NT2/D1 (cell line): Measurements from ENCODE around the gene MNAT1.

Experiments used
- SUZ12 ChIP-seq: IDR thresholded peaks from 2 replicates; pipeline ENCODE4 v1.6.1; 2011; ENCODE audit not compliant: insufficient read length, insufficient read depth; ENCODE audit errors: extremely low read depth
- YY1 ChIP-seq: IDR thresholded peaks from 2 replicates; pipeline ENCODE4 v1.6.1; 2011; ENCODE audit not compliant: insufficient read length, insufficient read depth

DNA sequence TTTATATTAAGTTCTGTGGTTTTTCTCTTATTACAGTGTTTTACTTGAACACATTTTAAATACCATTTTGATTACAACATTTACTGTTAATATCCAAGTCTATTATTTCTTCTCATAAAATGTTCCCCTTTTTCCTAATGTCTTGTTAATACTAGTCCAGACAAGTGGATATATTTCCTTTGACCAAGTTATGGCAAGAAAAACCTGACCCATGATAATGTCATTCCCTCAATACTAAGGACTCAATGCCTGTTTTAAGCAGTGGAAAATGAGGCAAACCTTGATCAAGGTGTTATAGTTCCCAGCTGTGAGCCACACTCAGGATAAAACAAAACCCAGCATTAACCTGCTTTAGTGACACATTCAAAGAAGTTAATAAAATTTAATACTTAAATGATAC is 234.1 kb downstream of the MNAT1 start:
- TF ChIP-seq SUZ12 (no peak), YY1 (no peak)
